ENCODE measurements around the gene TMEM205.
"Not testable (repeated sequence)": the region's sequence is repeated elsewhere in the genome, so short reads cannot be mapped to it uniquely, and the experiment has no call there.

Gene TMEM205

DNA sequence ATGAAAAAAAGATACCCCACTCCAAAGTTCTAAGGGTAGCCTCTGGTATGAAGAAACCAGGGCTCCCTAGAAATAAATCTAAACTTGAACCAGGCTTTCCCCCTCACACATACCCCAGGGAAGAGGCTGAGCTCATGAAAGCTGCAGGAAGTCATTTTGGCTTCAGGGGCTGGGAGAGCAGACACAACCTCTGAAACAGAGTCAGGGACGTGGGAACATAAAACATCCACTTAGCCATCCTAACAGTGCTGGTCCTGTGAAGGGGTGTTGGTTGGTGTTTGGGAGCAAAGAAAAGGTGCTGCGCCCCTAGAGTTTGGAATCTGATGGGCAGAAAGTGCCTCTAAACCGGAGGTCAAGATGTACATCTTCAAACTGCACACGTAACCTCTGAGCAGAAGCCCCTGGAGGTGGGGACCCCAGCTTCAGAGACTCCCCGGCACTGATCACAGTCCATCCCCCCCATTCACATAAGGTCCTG lies 22.4 kb downstream of the TMEM205 start:
- DNase-seq (ENCODE audit: extremely low read depth, insufficient read length) = no peak
- H3K4me3 ChIP-seq (replicated peaks; ENCODE audit: low read depth, low read length) = no peak overlapping the region
- H3K27me3 ChIP-seq (replicated peaks; ENCODE audit: control insufficient read depth, insufficient read depth, low read length) = no peaks in the 10 kb centered on the region
- TF ChIP-seq, protein P1, sequence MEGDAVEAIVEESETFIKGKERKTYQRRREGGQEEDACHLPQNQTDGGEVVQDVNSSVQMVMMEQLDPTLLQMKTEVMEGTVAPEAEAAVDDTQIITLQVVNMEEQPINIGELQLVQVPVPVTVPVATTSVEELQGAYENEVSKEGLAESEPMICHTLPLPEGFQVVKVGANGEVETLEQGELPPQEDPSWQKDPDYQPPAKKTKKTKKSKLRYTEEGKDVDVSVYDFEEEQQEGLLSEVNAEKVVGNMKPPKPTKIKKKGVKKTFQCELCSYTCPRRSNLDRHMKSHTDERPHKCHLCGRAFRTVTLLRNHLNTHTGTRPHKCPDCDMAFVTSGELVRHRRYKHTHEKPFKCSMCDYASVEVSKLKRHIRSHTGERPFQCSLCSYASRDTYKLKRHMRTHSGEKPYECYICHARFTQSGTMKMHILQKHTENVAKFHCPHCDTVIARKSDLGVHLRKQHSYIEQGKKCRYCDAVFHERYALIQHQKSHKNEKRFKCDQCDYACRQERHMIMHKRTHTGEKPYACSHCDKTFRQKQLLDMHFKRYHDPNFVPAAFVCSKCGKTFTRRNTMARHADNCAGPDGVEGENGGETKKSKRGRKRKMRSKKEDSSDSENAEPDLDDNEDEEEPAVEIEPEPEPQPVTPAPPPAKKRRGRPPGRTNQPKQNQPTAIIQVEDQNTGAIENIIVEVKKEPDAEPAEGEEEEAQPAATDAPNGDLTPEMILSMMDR (IDR thresholded peaks at IDR 0.05; ENCODE audit: insufficient read depth, low read length, poor library complexity, severe bottlenecking) = no peak
- no peaks in the 10 kb centered on the region; the same call in 1 of the 2 replicates for H3K36me3 ChIP-seq (ENCODE audit: control insufficient read depth, insufficient read depth, low read length)

DNA sequence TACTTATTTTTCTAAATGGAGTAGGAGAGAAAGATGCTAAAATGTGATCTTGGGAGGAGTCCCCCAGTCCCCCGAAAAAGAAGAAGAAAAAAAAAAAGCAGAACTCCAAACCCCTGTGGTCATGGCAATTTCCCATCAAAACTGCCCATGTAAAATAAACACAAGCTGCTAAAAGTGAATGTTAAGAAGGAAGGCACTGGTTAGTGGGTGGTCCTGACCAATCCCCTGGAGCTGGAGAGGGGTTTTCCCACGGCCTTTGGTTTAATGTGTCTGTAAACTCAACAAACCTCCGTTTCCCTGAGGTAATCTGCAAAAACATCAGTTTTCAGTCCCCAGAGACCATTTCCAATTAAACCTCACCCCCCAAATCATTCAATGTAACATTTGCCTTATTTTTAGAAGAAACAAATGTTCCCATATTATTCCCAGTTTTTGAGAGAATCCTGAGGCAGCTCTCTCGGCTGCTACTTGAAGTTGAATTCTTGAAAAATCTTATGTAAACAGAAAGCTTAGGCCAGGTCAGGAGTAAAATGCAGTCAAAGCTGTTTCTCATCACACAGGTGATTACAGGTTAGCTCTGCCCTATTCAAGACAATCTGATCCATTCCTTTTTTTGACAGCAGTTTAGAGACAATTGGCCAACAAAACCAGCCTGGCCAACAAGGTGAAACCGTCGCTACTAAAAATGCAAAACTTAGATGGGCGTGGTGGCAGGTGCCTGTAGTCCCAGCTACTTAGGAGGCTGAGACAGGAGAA lies 23.6 kb downstream of the TMEM205 start:
- no peak for DNase-seq (ENCODE audit: extremely low read depth, insufficient read length)
- TF ChIP-seq, protein P1 (IDR thresholded peaks at IDR 0.05; ENCODE audit: insufficient read depth, low read length, poor library complexity, severe bottlenecking) = no peak
- Histone ChIP-seq H3K4me3 (replicated peaks; ENCODE audit: low read depth, low read length) (no peak overlapping the region), H3K36me3 (ENCODE audit: control insufficient read depth, insufficient read depth, low read length) (no peaks in the 10 kb centered on the region; the same call in 1 of the 2 replicates), H3K27me3 (replicated peaks; ENCODE audit: control insufficient read depth, insufficient read depth, low read length) (no peaks in the 10 kb centered on the region)

DNA sequence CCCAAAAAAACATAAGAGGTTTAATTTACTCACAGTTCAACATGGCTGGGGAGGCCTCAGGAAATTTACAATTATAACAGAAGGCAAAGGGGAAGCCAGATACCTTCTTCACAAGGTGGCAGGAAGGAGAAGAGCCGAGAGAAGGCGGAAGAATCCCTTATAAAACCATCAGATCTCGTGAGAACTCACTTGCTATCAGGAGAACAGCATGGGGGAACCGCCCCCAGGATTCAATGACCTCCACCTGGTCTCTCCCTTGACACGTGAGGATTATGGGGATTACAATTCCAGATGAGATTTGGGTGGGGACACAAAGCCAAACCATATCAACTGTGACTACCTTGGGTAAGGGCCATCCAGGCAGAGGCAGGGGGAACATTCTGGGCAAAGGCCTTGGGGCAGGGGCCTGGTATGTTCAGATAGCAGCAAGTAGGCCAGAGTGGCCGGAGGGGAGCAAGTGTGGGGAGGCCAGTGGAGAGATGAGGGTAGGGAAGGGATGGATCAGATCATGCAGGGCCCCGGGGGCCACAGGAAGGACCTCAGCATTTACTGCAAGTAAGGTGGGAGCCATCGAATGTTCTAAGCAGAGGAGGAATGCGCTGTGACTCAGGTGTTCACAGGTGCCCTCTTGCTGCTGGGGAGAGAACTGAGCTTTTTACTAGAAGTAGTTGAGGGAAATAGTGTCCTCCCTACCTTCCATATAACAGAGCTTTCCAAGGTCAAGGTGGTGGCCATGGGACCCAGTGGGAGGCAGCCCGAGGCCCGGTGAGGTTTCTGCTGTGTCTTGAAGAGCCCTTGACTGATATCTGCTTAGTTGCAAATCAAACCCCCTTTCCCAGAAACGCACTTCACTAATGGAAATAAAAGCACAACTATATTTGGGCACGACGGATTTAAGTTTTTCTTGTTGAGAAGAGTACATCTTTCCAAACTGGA lies 24.6 kb downstream of the TMEM205 start:
- H3K36me3 ChIP-seq (ENCODE audit: control insufficient read depth, insufficient read depth, low read length) = no peaks in the 10 kb centered on the region; the same call in 1 of the 2 replicates
- H3K4me3 ChIP-seq (replicated peaks; ENCODE audit: low read depth, low read length) = no peak overlapping the region
- no peak for DNase-seq (ENCODE audit: extremely low read depth, insufficient read length)
- H3K27me3 ChIP-seq (replicated peaks; ENCODE audit: control insufficient read depth, insufficient read depth, low read length) = no peaks in the 10 kb centered on the region
- TF ChIP-seq, protein P1 (IDR thresholded peaks at IDR 0.05; ENCODE audit: insufficient read depth, low read length, poor library complexity, severe bottlenecking) = no peak

DNA sequence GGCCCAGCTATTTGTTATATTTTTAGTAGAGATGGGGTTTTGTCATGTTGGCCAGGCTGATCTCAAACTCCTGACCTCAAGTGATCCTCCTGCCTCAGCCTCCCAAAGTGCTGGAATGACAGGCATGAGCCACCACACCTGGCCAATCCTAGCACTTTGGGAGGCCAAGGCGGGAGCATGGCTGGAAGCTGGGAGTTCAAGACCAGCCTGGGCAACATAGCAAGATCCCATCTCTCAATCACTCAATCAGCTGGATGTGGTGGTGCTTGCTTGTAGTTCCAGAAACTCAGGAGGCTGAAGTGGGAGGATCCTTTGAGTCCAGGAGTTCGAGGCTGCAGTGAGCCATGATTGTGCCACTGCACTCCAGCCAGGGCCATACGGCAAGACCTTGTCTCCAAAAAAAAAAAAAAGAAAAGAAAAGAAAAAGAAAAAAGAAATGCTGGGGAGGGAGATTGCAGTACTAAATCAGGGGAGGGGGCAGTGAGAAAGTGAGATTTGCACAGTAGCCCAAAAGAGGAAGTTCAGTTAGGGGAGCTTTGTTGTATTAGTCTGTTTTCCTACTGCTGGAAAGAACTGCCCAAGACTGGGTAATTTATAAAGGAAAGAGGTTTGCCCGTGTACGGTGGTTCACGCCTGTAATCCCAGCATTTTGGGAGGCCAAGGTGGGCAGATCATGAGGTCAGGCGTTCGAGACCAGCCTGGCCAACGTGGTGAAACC lies 25.6 kb downstream of the TMEM205 start:
- not testable (repeated sequence) for DNase-seq (ENCODE audit: extremely low read depth, insufficient read length); H3K36me3 ChIP-seq (ENCODE audit: control insufficient read depth, insufficient read depth, low read length); H3K4me3 ChIP-seq (replicated peaks; ENCODE audit: low read depth, low read length); H3K27me3 ChIP-seq (replicated peaks; ENCODE audit: control insufficient read depth, insufficient read depth, low read length)

DNA sequence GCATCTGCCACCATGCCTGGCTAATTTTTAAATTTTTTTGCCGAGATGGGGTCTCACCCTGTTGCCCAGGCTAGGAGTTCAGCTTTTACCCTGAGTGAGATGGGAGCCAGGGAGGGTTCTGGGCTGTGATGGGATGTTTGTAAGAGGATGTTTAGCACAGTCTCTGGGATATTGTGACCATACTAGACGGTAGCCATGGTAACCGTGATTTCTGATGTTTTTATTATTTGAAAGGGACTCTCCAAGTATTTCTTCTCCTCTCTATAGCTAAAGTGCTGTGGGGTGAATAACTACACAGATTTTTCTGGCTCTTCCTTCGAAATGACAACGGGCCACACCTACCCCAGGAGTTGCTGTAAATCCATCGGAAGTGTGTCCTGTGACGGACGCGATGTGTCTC lies 39.7 kb downstream of the TMEM205 start:
- Histone ChIP-seq H3K27me3 (replicated peaks; ENCODE audit: control insufficient read depth, insufficient read depth, low read length) (no peaks in the 10 kb centered on the region), H3K36me3 (ENCODE audit: control insufficient read depth, insufficient read depth, low read length) (no peaks in the 10 kb centered on the region), H3K4me3 (replicated peaks; ENCODE audit: low read depth, low read length) (no peak overlapping the region)
- TF ChIP-seq, protein P1 (IDR thresholded peaks at IDR 0.05; ENCODE audit: insufficient read depth, low read length, poor library complexity, severe bottlenecking) = no peak
- DNase-seq (ENCODE audit: extremely low read depth, insufficient read length) = no peak

Data from GM06990 (cell line).